ENCODE results near the gene ZBTB43.

DNA sequence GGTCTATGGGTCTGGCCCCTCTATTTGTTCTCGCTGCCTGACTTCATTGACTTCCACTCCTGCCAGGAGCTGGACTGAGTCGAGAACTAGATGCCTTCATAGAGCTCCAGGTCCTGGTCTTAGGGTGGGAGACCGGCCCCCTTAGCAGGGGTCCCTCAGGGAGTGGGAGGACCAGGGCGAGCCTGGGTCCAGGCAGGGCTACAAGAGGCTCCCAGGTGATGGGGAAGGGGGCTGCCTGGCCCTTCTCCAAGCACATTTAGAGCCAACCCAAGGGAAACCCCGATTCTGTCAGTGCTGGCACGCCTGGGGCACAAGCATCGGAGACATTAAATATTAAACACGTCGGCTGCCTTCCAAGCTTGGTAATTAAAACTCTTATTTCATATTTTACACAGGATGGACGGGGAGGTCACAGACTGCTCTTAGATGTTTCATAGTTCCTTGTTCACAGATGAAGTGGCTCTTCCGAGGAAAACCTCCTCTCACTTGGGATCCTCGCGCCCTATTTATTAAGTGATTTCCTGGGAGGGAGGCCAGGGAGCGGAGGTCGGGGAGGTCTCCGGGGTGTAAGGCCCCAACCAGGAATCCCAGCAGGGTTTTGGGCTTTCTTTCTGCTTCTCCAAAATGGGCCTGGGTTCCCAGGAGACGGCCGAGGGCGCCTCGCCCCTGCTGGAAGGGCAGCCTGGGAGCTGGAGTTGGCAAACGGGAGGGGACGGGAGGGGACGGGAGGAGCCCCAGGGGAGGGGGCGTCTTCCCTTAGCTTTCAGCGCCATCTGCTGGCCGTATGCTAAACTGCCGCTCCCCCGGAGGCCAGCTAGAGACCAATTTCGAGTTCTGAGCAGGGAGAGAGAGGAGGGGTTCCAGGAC is 23.4 kb upstream of the ZBTB43 start:
- TF ChIP-seq CTCF (conservative IDR thresholded peaks at IDR 0.05; ENCODE audit: low read length) = peak; percentile 96
- no peak for TF ChIP-seq EZH2phosphoT487 (IDR thresholded peaks at IDR 0.05; ENCODE audit: borderline replicate concordance)
